ENCODE measurements around the gene BAD.

BAD gene

GRCh38 chr11:64295760-64296159 is 11.3 kb upstream of the BAD start:
- no peak for DNase-seq

DNA sequence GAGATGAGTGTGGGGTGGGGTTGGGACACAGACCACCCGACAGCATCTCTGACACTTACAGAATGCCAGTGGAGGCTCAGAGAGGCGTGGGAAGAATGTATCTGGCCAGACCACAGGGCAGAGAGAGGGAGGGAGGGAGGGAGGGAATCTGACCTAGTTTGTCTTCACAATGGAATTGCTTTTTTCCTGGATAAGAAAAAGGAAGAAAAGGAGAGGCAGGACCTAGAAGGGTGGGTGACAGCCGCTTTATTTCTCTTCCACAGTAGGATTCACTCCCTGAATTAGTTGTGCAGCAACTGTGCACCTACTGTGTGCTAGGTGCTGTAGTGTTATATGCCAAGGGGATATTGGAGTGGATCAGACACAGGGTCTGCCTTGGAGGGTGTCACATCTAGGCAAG is 10.3 kb upstream of the BAD start:
- no peak for DNase-seq

- DNase-seq, result no peak
These were observed 8.2 kb upstream of the BAD start for GRCh38 chr11:64292460-64293254.

GRCh38 chr11:64291752-64292459 is 7.4 kb upstream of the BAD start:
- DNase-seq, result no peak

- no peak for DNase-seq
These were observed 6.8 kb upstream of the BAD start, which contains the start of gene KCNK4 for GRCh38 chr11:64291262-64291751. KCNK4 (plus strand) TSS chr11:64291302; CDS start chr11:64293019, 1,717 bp downstream.

GRCh38 chr11:64290352-64291261 is 6.1 kb upstream of the BAD start:
- DNase-seq, result no peak

- no peak for DNase-seq
These were observed 4.6 kb upstream of the BAD start for GRCh38 chr11:64289002-64289564.

DNA sequence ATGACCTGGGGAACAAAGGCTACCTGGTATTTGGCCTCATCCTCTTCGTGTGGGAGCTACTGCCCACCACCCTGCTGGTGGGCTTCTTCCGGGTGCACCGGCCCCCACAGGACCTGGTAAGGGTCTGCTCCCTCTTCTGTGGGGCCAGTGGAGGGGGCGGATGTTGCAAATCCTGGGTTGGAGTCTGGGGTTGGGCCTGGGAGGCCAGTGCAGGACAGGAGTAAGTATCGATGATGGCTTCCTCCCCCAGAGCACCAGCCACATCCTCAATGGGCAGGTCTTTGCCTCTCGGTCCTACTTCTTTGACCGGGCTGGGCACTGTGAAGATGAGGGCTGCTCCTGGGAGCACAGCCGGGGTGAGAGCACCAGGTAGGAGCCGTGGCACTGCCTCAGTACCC is 3.9 kb upstream of the BAD start:
- DNase-seq, result no peak

GRCh38 chr11:64287676-64288352 is 3.3 kb upstream of the BAD start:
- DNase-seq, result no peak

GRCh38 chr11:64286801-64287159 is 2.3 kb upstream of the BAD start:
- DNase-seq, result no peak

DNA sequence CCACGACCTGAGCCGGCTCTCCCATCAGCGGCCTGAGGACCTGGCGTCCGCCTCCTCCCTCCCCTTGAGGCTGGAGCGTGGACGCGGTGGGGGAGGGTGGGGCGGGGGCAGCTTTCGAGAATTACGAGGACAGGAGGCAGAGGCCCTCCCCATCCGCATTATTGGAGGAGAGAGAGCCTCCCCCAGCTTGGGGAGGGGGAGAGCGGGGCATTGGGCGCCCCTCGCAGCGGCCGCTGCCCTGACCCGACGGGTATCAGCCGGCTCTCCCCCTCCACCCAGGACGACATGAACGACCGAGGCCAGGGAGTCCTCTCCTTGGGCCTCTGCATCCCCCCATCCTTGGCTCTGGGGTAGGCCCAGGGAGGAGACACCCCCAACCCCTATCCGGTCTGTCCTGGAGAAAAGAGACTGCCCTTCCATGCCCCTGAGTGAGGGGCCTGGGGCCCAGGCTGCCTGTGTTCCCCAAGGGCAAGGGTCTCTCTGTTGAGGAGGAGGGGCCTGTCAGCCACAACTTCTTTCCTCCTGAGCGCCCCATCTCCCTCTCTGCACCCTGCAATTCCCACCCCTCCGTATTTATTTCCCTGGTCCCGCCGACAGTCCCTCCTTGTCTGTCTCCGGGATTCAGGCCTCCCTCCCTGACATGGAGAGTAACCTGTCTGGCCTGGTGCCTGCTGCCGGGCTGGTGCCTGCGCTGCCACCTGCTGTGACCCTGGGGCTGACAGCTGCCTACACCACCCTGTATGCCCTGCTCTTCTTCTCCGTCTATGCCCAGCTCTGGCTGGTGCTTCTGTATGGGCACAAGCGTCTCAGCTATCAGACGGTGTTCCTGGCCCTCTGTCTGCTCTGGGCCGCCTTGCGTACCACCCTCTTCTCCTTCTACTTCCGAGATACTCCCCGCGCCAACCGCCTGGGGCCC is 1.7 kb upstream of the BAD start:
- DNase-seq, result no peak

DNA sequence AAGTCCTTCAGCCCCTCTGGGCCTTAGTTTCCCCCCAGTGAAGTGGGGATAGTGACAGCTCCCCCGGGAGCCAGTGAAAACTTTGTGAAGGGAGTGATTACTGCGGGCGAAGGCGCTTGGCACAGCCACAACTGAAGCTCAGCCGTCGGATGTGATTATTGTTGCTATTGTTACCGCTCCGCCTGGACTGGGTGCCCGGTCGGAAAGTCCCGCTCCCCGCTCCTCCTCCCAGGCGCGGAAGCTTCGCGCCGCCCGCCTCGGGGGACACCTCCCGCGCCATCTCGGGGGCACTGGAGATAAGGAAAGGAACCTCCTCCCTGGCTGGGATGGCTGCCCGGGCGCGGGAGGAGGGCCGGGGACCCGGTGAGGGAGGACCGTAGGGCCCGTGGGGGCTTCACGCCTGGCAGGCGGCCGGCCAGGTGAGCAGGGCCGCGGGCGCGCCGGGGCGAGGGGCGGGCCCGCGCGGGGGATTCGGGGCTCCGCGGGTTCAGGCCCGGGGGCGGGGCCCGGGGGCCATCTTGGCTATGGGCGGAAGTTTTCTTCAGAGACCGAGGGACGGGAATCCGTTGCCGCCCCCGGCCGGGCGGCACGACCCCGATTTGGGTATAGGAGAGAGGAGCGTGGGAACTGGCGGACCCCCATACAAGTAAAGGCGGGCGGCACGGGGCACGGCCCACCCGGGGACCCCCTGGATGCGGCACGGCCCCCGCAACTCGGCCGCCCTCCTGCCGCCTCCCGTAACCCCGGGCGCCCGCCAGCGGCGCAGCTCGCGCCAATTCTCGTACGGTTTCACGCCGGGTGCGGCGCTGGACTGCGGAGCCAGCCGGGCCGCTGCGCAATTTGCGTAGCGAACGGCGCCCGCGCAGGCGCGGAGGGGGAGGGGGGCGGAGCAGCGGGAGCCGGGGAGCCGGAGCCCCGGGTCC is 758 bp upstream of the BAD start, which contains the start of gene GPR137:
Gene GPR137, plus strand, starts transcription at position 887 of the 923 bp plus-strand sequence. CDS start 677 bp downstream, outside the sequence.
- peak; percentile 97 for DNase-seq

DNA sequence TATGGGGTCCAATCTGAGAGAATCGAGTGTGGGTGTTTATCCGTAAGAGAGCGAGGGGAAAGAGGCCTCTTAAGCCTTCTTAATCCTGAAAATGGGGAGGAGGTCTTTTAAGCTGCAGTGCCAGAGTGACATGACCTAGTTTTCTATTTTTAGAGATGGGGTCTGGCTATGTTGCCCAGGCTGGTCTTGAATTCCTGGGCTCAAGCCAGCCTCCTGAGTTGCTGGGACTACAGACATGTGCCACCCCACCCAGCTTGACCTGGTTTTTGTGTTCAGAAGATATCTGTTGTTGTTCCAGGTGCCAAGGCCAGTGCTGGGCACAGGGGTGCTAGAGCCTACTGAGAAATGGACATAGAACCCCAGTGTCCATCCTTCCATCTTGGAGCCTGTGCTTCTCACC is 1.4 kb downstream of the BAD start:
- no peak for DNase-seq

GRCh38 chr11:64281957-64282770 is 2.3 kb downstream of the BAD start:
- no peak for DNase-seq

DNA sequence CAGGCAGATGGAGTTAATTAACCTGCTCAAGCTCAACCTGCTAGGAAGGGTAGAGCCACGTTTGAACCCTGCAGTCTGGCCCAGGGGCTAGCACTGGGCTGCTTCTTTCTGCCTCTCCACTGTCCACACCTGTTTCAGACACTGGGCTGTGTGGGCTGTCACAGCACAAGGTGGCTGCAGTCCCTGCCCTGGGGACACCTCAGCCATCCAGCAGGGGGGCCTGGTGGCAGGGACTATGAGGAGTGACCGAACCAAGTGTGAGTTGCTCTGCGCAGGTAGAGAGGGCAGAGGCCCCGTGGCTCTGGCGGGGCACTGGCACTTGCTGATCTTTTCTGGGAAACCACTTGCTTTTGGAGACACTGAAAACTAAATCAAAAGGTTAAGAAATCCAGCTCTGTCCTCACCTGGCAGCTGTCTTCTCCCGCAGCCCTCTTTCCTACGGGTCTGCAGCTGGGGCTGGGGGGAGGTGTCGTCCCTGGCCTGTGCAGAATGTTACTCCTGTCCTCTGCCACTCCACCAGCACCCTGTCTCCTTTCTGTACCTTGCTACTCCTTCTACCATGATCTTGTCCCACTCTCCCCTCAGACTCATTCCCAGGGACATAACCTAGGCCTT is 5.8 kb downstream of the BAD start:
- DNase-seq, result no peak

DNA sequence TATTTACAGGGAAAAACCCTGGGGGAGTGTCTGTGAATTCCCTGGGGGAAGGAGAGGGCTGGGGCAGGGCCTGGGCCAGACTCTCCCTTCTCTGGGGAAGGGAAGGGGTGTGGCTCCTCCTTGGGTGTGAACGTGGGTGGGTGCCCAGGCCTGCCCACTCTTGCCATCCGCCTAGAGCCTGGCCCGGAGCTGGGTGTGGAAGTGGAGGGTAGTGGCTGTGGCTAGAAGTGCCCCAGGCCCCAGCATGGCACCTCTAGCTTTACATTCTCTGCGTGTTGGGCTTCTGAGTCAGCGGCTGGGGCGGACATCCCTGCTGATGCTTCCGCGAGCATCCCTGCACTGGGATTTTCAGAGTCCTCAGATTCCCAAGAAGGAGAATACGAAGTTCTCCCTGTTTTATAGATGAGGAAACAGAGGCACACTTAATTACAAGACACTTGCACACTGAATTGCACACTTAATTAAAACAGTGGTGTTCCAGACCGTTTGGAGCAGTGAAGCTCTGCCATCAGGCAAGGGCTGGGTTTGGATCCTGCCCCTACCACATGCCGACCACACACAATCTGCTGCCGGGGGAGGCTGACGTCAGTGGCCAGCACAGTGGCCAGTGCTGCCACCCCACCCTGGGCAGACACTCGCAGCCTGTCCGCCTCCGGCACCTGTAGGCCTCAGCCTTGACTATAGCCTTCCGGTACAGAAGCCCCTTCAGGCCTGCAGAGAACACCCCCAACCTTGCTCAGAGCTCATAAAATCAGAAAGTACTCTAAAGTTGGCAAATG is 7.6 kb downstream of the BAD start:
- no peak for DNase-seq

GRCh38 chr11:64275841-64276240 is 8.6 kb downstream of the BAD start:
- DNase-seq, result no peak
